Measurements from ENCODE around the gene NCBP1.

The NCBP1 gene

DNA sequence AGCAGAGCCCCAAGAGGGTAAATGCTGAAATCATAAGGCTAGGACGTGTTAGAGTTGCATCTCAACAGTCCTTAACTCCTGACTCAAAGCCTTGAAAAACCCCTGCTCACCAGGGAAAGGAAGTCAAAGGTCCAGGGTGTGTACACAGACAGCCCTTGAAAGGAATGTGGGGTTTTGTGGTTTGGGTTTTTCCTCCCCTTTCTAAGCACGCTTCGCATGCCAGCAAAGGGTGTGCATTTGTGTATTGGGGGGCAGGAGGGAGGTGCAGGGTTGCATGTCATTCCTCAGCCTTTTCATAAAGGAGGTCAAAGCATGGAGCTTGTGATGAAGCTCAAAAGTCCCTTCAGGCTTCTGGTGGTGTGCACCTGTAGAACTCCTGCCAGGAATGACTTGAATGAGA, 80.8 kb downstream of the NCBP1 start:
- Histone ChIP-seq H3K36me3 (ENCODE audit: insufficient read depth, low read length) (no peaks in the 10 kb centered on the region), H2AFZ (ENCODE audit: low read depth, low read length) (no peak overlapping the region), H3K27me3 (ENCODE audit: insufficient read depth, low read length) (peaks cover 14% of the 10 kb centered on the region), H3K4me1 (ENCODE audit: insufficient read depth, low read length) (no peaks in the 10 kb centered on the region), H3K9me3 (ENCODE audit: low read length) (no peaks in the 10 kb centered on the region), H3K4me3 (ENCODE audit: low read length) (no peak overlapping the region)

- H3K4me3 ChIP-seq (ENCODE audit: low read length) = no peak overlapping the region
- no peak overlapping the region for H2AFZ ChIP-seq (ENCODE audit: low read depth, low read length)
- peaks cover 14% of the 10 kb centered on the region for H3K27me3 ChIP-seq (ENCODE audit: insufficient read depth, low read length)
- H3K9me3 ChIP-seq (ENCODE audit: low read length) = peaks cover 2% of the 10 kb centered on the region
- H3K36me3 ChIP-seq (ENCODE audit: insufficient read depth, low read length) = no peaks in the 10 kb centered on the region
- no peaks in the 10 kb centered on the region for H3K4me1 ChIP-seq (ENCODE audit: insufficient read depth, low read length)
Observed at GRCh38 chr9:97717866-97718265, 84.2 kb downstream of the NCBP1 start.

DNA sequence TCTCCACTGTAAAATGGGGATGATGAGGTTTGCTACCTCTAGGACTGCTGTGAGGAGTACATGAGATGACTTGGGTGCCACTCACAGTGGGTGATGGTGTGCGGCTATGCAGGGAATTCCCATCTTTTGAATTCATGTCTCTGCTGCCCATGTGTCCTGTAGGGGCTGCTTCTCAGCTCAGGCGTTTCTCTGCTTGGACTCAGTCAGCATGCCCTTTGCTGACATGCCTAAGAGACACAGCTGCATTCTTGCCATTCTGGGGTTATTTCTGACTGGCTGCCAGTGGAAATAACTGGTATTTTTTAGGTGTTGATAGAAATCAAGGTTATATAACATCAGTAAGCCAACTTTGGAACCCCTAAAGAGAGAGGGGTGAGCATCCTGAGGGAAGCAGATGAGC, 87.8 kb downstream of the NCBP1 start:
- H3K27me3 ChIP-seq (ENCODE audit: insufficient read depth, low read length) = peaks cover 7% of the 10 kb centered on the region
- H3K4me1 ChIP-seq (ENCODE audit: insufficient read depth, low read length) = no peaks in the 10 kb centered on the region
- H3K36me3 ChIP-seq (ENCODE audit: insufficient read depth, low read length) = no peaks in the 10 kb centered on the region
- no peak overlapping the region for H3K4me3 ChIP-seq (ENCODE audit: low read length)
- H3K9me3 ChIP-seq (ENCODE audit: low read length) = peaks cover 2% of the 10 kb centered on the region
- no peak overlapping the region for H2AFZ ChIP-seq (ENCODE audit: low read depth, low read length)

GRCh38 chr9:97722331-97722730, 88.7 kb downstream of the NCBP1 start:
- H3K36me3 ChIP-seq (ENCODE audit: insufficient read depth, low read length) = no peaks in the 10 kb centered on the region
- peaks cover 1% of the 10 kb centered on the region for H3K4me1 ChIP-seq (ENCODE audit: insufficient read depth, low read length)
- H3K27me3 ChIP-seq (ENCODE audit: insufficient read depth, low read length) = peaks cover 7% of the 10 kb centered on the region
- H3K4me3 ChIP-seq (ENCODE audit: low read length) = no peak overlapping the region
- no peak overlapping the region for H2AFZ ChIP-seq (ENCODE audit: low read depth, low read length)
- H3K9me3 ChIP-seq (ENCODE audit: low read length) = peaks cover 2% of the 10 kb centered on the region
